Activated CD4-positive, alpha-beta T cell treated with anti-CD3 and anti-CD28 coated beads for 36 hours (primary cell): ENCODE data around the gene ADGRD1. TPM values are rescaled to one million over a fixed set of nuclear protein-coding genes. Genes with fewer than 3 reads are reported as not detected.

ENCODE experiments used
- ATAC-seq: fragments of 200-7000 bp; cut with Tn5 transposase; one replicate; pipeline ENCODE4 v1.10.0; 2021; ENCODE audit warnings: mild to moderate bottlenecking, moderate library complexity
- CTCF ChIA-PET: fragments of 350-600 bp; sonication (Branson Sonifier 250); formaldehyde crosslinking; loops from one replicate; lab custom pipeline; 2021; ENCODE audit warnings: antibody characterized with exemption; lab: Charles Lee
- POLR2A ChIA-PET: fragments of 350-600 bp; sonication (Branson Sonifier 250); formaldehyde crosslinking; loops from one replicate; lab custom pipeline; 2021; ENCODE audit warnings: antibody characterized with exemption, inconsistent platforms; lab: Charles Lee
- DNase-seq: peaks from one replicate; pipeline ENCODE4 v3.0.0-alpha.2; 2020
- H3K27ac Mint-ChIP-seq: one replicate; pipeline ENCODE4 v1.8.0; 2021; ENCODE audit warnings: mixed read lengths
- H3K27me3 Mint-ChIP-seq: one replicate; pipeline ENCODE4 v1.8.0; 2021; ENCODE audit warnings: mixed read lengths
- H3K36me3 Mint-ChIP-seq: one replicate; pipeline ENCODE4 v1.8.0; 2021; ENCODE audit warnings: low read depth, mixed read lengths
- H3K4me1 Mint-ChIP-seq: one replicate; pipeline ENCODE4 v1.8.0; 2021; ENCODE audit warnings: mixed read lengths
- H3K4me3 Mint-ChIP-seq: one replicate; pipeline ENCODE4 v1.8.0; 2021; ENCODE audit warnings: mild to moderate bottlenecking, moderate library complexity, mixed read lengths
- H3K9me3 Mint-ChIP-seq: one replicate; pipeline ENCODE4 v1.8.0; 2021; ENCODE audit warnings: low read depth, mixed read lengths
- intact Hi-C, 2 experiments: fragments of 100-400 bp; cut with DNase I in 1 of 2; cut with micrococcal nuclease in 1 of 2; formaldehyde crosslinking; loops; one replicate each; pipeline versions ENCODE4 v1.14.2 to v1.15.1; 2022 to 2024; cut with DNase I, micrococcal nuclease
- total RNA-seq, 2 experiments: library from RNA; stranded (reverse); gene quantifications; one replicate each; pipeline ENCODE4 v1.2.3, GENCODE V29; 2021

The ADGRD1 gene
- total RNA-seq, 2 experiments from 2014 or later = 1.8 to 2.3 TPM

DNA sequence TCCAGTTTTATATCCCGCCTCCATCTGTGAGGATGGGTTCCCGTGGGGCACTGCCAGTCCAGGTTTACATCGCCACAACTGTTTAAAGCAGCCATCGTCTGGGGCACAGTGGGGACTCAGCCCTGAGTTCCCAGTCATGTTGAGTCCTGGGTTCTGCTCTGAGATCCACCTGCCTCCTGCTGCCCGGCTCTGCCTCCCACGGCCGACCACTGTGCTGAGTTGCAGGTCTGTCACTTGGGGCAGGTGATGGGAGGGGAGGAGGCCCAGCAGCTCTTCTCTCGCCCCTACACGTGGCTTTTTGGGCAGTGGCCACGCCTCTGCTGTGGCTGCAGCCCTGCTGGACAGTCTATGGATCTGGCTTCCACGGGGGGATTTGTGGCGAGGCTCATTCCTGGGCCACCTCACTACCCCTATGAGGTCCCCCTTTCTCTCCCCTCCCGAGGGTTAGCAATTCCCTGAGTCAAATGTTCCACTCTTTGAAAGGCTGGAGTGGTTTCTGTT lies 143.0 kb downstream of the ADGRD1 start:
- peaks cover 13% of the 10 kb centered on the region for H3K4me1 Mint-ChIP-seq
- H3K36me3 Mint-ChIP-seq = no peaks in the 10 kb centered on the region
- DNase-seq (no peak), ATAC-seq (no peak)
- no peak overlapping the region for H3K4me3 Mint-ChIP-seq
- intact Hi-C loops = no loop called here
- ChIA-PET CTCF (interaction anchor here (0.7 kb wide), 1 partner anchor 740 kb away, joined by 3 read pairs; no protein-coding TSS in a partner anchor), POLR2A (no interaction called here)
- no peaks in the 10 kb centered on the region for H3K9me3 Mint-ChIP-seq
- H3K27me3 Mint-ChIP-seq = peaks cover 3% of the 10 kb centered on the region
- H3K27ac Mint-ChIP-seq = no peak overlapping the region

DNA sequence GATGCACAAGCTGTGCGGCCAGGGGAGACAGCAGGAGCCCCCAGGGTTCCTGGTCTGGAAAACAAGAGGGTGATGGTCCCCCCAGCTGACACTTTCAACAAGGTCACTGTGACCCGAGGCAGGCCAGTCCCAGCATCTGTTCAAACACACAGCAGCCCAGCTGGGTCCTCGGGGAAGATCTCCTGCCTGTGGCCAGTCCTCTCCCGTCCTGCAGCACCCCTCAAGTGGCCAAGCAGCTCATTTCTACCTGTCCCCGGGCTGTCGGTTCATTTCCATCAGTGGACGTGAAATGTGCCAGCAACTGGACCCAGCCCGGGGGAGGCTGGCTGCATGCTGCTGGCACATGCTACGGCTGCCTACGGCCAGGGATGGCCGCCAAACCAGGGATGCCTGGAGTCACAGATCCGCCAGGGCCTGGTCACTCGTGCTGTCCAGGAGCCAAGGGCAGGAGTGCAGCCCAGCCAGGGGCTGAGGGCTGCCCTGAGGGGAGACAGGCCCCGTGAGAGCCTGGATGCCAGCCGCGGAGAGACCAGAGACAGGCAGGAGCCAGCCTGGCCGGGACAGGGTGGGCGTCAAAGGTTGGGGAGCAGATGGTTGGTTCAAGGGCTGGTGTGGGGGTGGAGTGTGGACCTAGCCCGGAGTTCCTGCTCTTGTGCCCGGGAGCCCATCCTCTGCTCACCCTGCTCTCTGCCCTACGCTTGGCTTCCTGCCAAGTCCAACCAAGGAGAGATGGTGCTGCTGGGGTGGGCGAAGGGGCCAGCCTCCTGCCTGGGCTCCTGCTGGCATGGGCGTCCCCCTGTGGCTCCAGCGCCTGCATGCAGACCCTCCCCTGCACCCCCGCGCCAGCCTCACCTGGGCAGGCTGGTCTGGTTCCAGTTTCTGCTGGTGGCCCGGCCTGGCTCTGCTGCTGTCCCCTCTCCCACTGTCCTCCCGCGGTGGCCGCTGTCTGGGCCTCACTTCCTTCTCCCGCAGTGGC lies 143.8 kb downstream of the ADGRD1 start:
- ChIA-PET CTCF (interaction anchor here (0.7 kb wide), 1 partner anchor 739 kb away, joined by 3 read pairs; no protein-coding TSS in a partner anchor), POLR2A (no interaction called here)
- Mint-ChIP-seq H3K4me3 (no peak overlapping the region), H3K9me3 (no peaks in the 10 kb centered on the region), H3K27me3 (peaks cover 3% of the 10 kb centered on the region), H3K27ac (no peak overlapping the region), H3K4me1 (peaks cover 10% of the 10 kb centered on the region), H3K36me3 (no peaks in the 10 kb centered on the region)
- DNase-seq (peak; percentile 4), ATAC-seq (no peak)
- intact Hi-C loops = no loop called here

DNA sequence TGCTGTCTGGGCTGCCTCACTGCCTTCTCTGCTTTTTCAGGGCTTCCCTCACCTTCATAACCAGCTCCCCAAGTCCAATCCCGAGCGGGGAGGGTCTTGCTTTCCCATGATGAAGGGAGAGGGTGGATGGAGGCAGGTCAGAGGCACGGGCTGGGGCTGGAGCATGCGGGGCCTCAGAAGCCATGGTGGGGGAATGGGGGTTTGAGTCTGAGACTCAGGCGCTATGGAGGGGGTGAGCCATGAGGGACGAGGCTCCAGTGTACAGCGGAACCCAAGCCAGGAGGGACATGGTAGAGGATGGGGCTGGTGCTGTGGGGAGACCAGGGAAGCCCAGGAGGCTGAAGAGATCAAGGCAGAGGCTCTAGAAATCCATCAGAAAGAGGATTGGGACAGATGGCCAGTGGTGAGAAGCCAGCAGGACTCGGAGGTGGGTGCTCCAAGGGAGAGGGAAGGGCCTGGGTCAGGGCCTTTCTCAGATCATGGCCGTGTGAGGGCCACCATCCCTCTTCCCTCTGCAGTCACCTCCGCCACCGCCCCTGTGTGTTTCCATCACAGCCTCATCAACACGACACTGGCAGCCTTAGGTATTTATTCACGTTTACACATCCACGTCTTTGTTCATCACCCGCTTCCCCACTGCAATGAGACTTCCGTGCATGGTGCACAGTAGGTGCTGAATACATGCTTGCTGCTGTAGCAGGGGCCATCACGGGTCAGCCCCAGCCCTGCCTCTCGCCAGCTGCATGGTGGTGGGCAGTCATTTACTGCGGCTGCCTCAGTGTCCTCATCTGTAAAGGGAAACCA lies 144.7 kb downstream of the ADGRD1 start:
- POLR2A ChIA-PET = no interaction called here
- intact Hi-C loops = no loop called here
- Mint-ChIP-seq H3K36me3 (no peaks in the 10 kb centered on the region), H3K27ac (no peak overlapping the region), H3K27me3 (peaks cover 3% of the 10 kb centered on the region), H3K4me1 (peaks cover 4% of the 10 kb centered on the region), H3K9me3 (no peaks in the 10 kb centered on the region), H3K4me3 (no peak overlapping the region)
- DNase-seq (peak; percentile 1), ATAC-seq (no peak)
- CTCF ChIA-PET = no interaction called here

DNA sequence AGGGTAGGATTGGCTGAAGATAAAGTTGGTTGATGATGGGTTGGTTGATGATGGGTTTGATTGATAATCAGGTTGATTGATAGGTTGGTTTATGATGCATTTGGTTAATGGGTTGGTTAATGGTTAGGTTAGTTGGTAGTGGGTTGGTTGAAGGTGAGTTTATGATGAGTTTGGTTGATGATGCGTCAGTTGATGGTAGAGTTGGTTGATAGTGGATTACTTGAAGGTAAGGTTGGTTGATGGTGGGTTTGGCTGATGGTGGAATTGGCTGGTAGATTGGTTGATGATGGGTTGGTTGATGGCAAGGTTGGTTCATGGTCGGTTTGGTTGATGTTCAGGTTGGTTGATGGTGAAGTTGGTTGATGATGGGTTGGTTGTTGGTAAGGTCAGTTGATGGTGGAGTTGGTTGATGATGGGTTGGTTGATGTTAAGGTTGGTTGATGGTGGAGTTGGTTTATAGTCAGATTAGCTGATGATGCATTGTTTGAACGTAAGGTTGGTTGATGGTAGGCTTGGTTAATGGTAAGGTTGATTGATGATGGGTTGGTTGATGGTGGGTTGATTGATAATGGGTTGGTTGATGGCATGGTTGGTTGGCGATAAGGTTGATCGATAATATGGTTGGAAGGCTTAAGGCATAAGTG lies 146.4 kb downstream of the ADGRD1 start:
- CTCF ChIA-PET = no interaction called here
- DNase-seq (no peak), ATAC-seq (no peak)
- Mint-ChIP-seq H3K4me3 (no peak overlapping the region), H3K27ac (no peak overlapping the region), H3K36me3 (no peaks in the 10 kb centered on the region), H3K27me3 (peaks cover 3% of the 10 kb centered on the region), H3K4me1 (peaks cover 5% of the 10 kb centered on the region), H3K9me3 (no peaks in the 10 kb centered on the region)
- POLR2A ChIA-PET = no interaction called here
- intact Hi-C loops = loop anchor here in 1 of 2 experiments (10.0 kb wide), 2 partner anchors 115 to 735 kb away; no protein-coding TSS in a partner anchor

DNA sequence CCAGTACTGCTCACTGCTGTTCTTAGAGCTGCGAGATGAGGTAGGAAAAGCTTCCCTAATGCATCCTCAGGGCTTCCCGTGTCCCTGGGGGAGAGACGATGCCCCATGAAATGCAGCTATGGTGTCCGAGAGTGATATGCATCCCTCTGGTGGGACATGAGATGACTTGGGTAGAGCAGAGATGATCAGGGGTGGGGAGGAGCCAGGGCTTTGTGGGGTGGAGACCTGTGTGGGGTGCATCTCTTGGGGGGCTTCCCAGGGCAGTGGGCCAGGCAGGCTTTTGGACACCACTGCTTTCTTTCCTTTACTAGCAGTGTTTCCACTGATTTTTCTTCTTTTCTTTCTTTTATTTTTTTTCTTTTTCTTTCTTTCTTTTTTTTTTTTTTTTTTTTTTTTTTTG lies 147.3 kb downstream of the ADGRD1 start:
- CTCF ChIA-PET = interaction anchor here (0.6 to 1.4 kb wide), 2 partner anchors 8 to 17 kb away, joined by 3 read pairs; no protein-coding TSS in a partner anchor

DNA sequence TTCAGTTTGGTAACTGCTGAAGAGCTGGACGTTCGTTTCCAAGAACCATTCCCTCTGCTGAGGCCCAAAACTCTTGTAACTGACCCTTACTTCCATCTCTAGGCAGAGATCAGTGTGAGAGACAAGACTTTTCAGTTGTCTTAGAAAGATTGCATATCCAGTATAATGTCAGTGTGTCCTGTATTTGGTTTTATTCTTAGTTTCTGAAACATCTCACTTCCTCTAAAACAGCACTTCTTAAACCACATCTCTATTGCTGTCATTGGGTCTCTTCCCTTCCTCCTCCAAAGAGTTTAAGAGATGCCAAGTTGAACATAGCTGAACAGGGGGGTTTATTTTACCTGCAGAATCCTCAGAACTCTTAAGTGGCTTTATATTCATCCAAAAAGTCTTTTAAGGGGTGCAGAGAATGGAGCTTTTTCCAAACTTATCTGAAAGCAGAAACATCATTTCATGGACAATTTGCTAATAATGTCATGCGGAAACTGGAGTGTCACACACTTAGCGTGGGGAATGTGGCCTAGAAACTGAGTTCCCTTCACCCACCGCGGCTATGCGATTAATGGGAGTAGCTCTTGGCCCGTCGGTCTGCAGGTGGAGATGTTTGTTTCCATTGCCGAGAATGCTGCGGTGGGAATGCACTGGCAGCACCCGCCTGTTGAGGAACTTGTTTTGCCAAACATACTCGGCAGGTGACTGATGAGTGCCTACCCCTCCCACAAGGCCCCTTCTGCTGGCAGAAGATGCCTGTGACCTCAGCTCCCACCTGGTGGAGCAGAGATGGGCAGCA lies 148.2 kb downstream of the ADGRD1 start:
- Mint-ChIP-seq H3K27me3 (no peaks in the 10 kb centered on the region), H3K4me3 (no peak overlapping the region), H3K4me1 (peaks cover 20% of the 10 kb centered on the region), H3K36me3 (no peaks in the 10 kb centered on the region), H3K9me3 (no peaks in the 10 kb centered on the region), H3K27ac (no peak overlapping the region)
- CTCF ChIA-PET = interaction anchor here (0.7 to 1.4 kb wide), 3 partner anchors 8 to 30 kb away, joined by 3 to 4 read pairs (median 4); no protein-coding TSS in a partner anchor
- DNase-seq = no peak
- intact Hi-C loops = loop anchor here in 1 of 2 experiments (10.0 kb wide), 2 partner anchors 113 to 733 kb away; no protein-coding TSS in a partner anchor
- POLR2A ChIA-PET = no interaction called here
- no peak for ATAC-seq

More for the DNA sequence above, 147.3 kb downstream of the ADGRD1 start:
- Mint-ChIP-seq H3K27ac (no peak overlapping the region), H3K27me3 (no peaks in the 10 kb centered on the region), H3K9me3 (no peaks in the 10 kb centered on the region), H3K36me3 (no peaks in the 10 kb centered on the region), H3K4me3 (no peak overlapping the region), H3K4me1 (peaks cover 13% of the 10 kb centered on the region)
- ATAC-seq = no peak
- POLR2A ChIA-PET = no interaction called here
- DNase-seq = peak; percentile 0
- intact Hi-C loops = loop anchor here in 1 of 2 experiments (10.0 kb wide), 2 partner anchors 114 to 734 kb away; no protein-coding TSS in a partner anchor

DNA sequence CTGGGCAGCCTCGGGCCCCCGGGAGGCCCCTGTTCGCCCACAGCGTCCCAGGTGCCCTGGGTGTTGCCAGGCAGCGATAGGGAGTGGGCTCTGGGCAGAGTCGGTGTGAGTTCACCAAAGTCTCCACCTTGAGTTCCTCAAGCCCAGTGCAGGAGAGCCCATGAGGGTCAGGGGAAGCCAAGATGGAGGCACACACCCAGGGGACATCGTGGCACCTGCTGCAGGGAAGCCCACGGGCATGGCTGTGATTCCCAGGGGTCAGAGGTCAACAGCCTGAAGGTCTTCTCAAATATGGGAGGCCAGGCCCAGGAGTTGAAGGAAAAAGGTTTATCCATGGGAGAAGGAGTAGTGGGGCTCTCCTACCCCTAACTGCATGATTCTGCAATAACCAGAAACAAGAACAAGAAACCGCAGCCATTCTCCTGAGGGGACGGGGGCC lies 148.8 kb downstream of the ADGRD1 start:
- H3K4me1 Mint-ChIP-seq = peaks cover 20% of the 10 kb centered on the region

DNA sequence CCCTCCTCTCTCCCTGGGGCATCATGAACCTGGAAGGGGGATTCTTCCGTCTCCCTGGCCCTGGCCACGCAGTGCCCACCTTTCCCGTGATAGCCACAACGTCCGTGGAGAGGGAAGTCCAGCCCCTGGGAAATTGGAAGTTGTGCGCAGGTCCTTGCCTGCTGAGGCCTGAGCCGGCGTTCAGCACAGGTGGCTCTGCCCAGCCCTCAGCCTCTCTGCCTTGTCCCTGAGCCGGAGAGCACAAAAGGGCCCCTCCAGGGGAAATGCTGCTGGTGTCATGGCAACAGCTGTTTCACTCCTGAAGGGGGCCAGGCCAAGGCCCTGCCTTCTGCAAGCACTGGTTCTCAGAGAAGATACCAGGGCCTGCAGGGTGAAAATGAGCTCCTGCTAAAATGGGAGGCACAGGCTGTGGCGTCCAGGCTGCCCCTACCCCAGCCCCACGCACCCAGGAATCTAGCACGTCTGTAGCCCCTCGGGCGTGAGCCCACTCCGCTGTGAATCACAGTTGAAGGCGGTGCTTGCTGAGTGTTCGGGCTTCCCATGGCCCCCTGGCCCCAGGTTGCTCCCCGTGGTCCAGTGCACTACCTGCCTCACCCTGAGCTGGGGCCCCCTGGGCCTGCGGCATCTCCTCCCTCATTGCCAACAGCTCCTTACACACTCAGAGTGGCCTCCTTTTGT lies 149.4 kb downstream of the ADGRD1 start:
- Mint-ChIP-seq H3K36me3 (no peaks in the 10 kb centered on the region), H3K9me3 (no peaks in the 10 kb centered on the region), H3K4me3 (no peak overlapping the region), H3K27me3 (no peaks in the 10 kb centered on the region), H3K4me1 (peaks cover 20% of the 10 kb centered on the region), H3K27ac (no peak overlapping the region)
- DNase-seq = no peak
- ATAC-seq = no peak
- ChIA-PET CTCF (interaction anchor here (0.9 to 4.6 kb wide), 6 partner anchors 10 to 75 kb away, joined by 4 to 102 read pairs (median 10); no protein-coding TSS in a partner anchor), POLR2A (no interaction called here)
- intact Hi-C loops = loop anchor here in 1 of 2 experiments (10.0 kb wide), 2 partner anchors 112 to 732 kb away; no protein-coding TSS in a partner anchor

More for the DNA sequence above, 148.8 kb downstream of the ADGRD1 start:
- intact Hi-C loops = loop anchor here in 1 of 2 experiments (10.0 kb wide), 2 partner anchors 112 to 732 kb away; no protein-coding TSS in a partner anchor
- Mint-ChIP-seq H3K27ac (no peak overlapping the region), H3K27me3 (no peaks in the 10 kb centered on the region), H3K4me3 (no peak overlapping the region), H3K36me3 (no peaks in the 10 kb centered on the region), H3K9me3 (no peaks in the 10 kb centered on the region)
- DNase-seq = no peak
- POLR2A ChIA-PET = no interaction called here
- CTCF ChIA-PET = interaction anchor here (0.7 to 4.6 kb wide), 4 partner anchors 9 to 30 kb away, joined by 3 to 102 read pairs (median 4); no protein-coding TSS in a partner anchor
- no peak for ATAC-seq

DNA sequence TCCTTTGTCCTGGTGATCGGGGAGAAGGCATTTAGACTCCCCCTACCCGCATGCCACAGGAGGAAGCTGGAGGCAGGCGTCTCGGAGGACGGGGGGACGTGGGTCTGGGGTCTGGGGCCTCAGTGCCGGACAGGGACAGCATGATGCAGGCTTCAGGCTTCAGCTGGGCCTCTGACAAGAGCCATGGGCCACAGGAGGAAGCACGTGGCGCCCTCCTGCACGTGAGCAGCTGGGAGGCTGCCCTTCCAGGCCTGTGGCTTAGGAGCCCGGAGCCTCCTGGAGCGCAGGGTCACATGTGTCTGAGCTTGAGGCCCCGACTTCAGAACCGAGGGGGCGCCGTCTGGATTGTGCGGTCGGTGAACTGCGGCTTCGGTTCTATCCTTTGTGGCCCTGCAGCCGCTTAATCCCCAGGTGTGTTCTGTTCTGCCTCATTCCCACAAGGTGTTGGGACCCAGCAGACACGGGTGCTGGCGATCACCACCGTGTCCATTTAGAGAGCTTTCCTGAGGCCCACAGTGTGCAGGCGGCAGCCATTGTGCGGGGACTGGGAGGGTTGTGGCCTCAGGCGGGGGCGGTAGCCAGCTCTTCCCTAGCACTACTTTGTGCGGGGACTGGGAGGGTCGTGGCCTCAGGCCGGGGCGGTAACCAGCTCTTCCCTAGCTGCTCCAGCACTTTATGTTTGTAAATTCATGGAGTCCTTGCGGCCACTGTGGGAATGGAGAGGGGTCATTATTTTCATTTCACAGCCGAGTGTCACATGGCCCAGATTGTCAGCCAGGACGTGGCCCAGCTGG lies 150.2 kb downstream of the ADGRD1 start:
- no peaks in the 10 kb centered on the region for H3K36me3 Mint-ChIP-seq
- intact Hi-C loops = loop anchor here (1.0 to 10.0 kb wide), 6 partner anchors 28 to 731 kb away; no protein-coding TSS in a partner anchor
- H3K27ac Mint-ChIP-seq = no peak overlapping the region
- DNase-seq (no peak), ATAC-seq (no peak)
- H3K27me3 Mint-ChIP-seq = no peaks in the 10 kb centered on the region
- H3K4me1 Mint-ChIP-seq = peaks cover 20% of the 10 kb centered on the region
- H3K4me3 Mint-ChIP-seq = no peak overlapping the region
- no peaks in the 10 kb centered on the region for H3K9me3 Mint-ChIP-seq
- ChIA-PET CTCF (interaction anchor here (0.6 to 4.6 kb wide), 21 partner anchors 9 to 899 kb away, joined by 3 to 102 read pairs (median 5); partner anchors contain the start of gene SFSWAP), POLR2A (no interaction called here)
